Liver (tissue), 9 donors: ENCODE data around the gene MAP3K5. TPM values are rescaled to one million over a fixed set of nuclear protein-coding genes. Genes with fewer than 3 reads are reported as not detected.

Experiments used
- DNase-seq: peaks from one replicate; pipeline ENCODE4 v3.0.0-alpha.2; 2017; ENCODE audit warnings: low spot score
- H3K27ac ChIP-seq, 2 donors: one replicate each; pipeline ENCODE4 v1.7.0; 2013; ENCODE audit warnings: inconsistent platforms in 2 of 2, low read length in 2 of 2, control low read depth in 1 of 2, low read depth in 1 of 2, mild to moderate bottlenecking in 1 of 2
- H3K27me3 ChIP-seq, 4 donors: one replicate each; pipeline versions ENCODE4 v1.6.1 to v1.7.0; 2013; ENCODE audit warnings: low read length in 3 of 4, inconsistent platforms in 1 of 4, mild to moderate bottlenecking in 1 of 4, moderate library complexity in 1 of 4; ENCODE audit not compliant: control insufficient read depth in 4 of 4, insufficient read depth in 4 of 4
- H3K36me3 ChIP-seq, 4 donors: one replicate each; pipeline versions ENCODE4 v1.6.1 to v1.7.0; 2013; ENCODE audit warnings: low read length in 3 of 4, mild to moderate bottlenecking in 3 of 4, low read depth in 1 of 4, moderate library complexity in 1 of 4; ENCODE audit not compliant: control insufficient read depth in 4 of 4, insufficient read depth in 3 of 4
- H3K4me1 ChIP-seq, 4 donors: one replicate each; pipeline versions ENCODE4 v1.6.1 to v1.7.0; 2013; ENCODE audit warnings: low read length in 3 of 4, mild to moderate bottlenecking in 3 of 4, moderate library complexity in 1 of 4; ENCODE audit not compliant: control insufficient read depth in 4 of 4, insufficient read depth in 4 of 4
- H3K4me3 ChIP-seq, 3 donors: one replicate each; pipeline versions ENCODE4 v1.6.1 to v1.7.0; 2013; ENCODE audit warnings: low read length in 3 of 3, control low read depth in 1 of 3, low read depth in 1 of 3, mild to moderate bottlenecking in 1 of 3
- H3K9ac ChIP-seq, 2 donors: one replicate each; pipeline ENCODE4 v1.7.0; 2013; ENCODE audit warnings: low read length in 2 of 2, mild to moderate bottlenecking in 2 of 2, moderate library complexity in 2 of 2, control low read depth in 1 of 2, low read depth in 1 of 2
- H3K9me3 ChIP-seq, 4 donors: one replicate each; pipeline versions ENCODE4 v1.6.1 to v1.7.0; 2013; ENCODE audit warnings: low read length in 3 of 4; ENCODE audit not compliant: control insufficient read depth in 4 of 4
- EGR1 ChIP-seq, 2 donors: IDR thresholded peaks; 2 replicates each; pipeline ENCODE4 v1.6.1; 2016 to 2018; ENCODE audit warnings: antibody characterized with exemption in 2 of 2, low read depth in 2 of 2
- FOXA1 ChIP-seq: IDR thresholded peaks from 2 replicates; pipeline ENCODE4 v1.6.1; 2016; ENCODE audit warnings: antibody characterized with exemption
- FOXA2 ChIP-seq: IDR thresholded peaks from 2 replicates; pipeline ENCODE4 v1.6.1; 2016; ENCODE audit warnings: antibody characterized with exemption
- HNF4A ChIP-seq, 2 donors: conservative IDR thresholded peaks; 2 replicates each; pipeline ENCODE4 v1.6.1; 2016; ENCODE audit warnings: antibody characterized with exemption in 2 of 2, mild to moderate bottlenecking in 2 of 2
- HNF4G ChIP-seq: IDR thresholded peaks from 2 replicates; pipeline ENCODE4 v1.6.1; 2016; ENCODE audit warnings: antibody characterized with exemption
- NR2F2 ChIP-seq: IDR thresholded peaks from 2 replicates; pipeline ENCODE4 v1.6.1; 2016; ENCODE audit warnings: antibody characterized with exemption
- RXRA ChIP-seq, 2 donors: IDR thresholded peaks; 2 replicates each; pipeline ENCODE4 v1.6.1; 2017 to 2018; ENCODE audit warnings: antibody characterized with exemption in 2 of 2, mild to moderate bottlenecking in 1 of 2
- SP1 ChIP-seq: IDR thresholded peaks from 2 replicates; pipeline ENCODE4 v1.6.1; 2018; ENCODE audit warnings: antibody characterized with exemption, mild to moderate bottlenecking
- TAF1 ChIP-seq: conservative IDR thresholded peaks from 2 replicates; pipeline ENCODE4 v1.6.1; 2016; ENCODE audit warnings: antibody characterized with exemption, mild to moderate bottlenecking
- YY1 ChIP-seq: IDR thresholded peaks from 2 replicates; pipeline ENCODE4 v1.6.1; 2016; ENCODE audit warnings: antibody characterized with exemption, mild to moderate bottlenecking
- WGBS: extraction: QIAGEN DNeasy Blood & Tissue Kit; methylation state at CpG from one replicate; pipeline ENCODE4 v1.1.7; 2013; 5-methylcytosine and 5-hydroxymethylcytosine counted together
- polyA plus RNA-seq, 2 donors: library from polyadenylated mRNA; stranded (reverse) in 1 of 2; unstranded in 1 of 2; fragments of 200-250 nt in 1 of 2; fragments of >200 nt in 1 of 2; fragmentation: Nextera tagmentation in 1 of 2; extraction: Ambion mirVana in 1 of 2; gene quantifications; one replicate each; pipeline versions ENCODE4 v1.2.1 to v1.2.3, GENCODE V29; 2013 to 2015
- total RNA-seq, 2 donors: library from RNA; depleted of rRNA; stranded (reverse); fragments of >200 nt; gene quantifications; one replicate each; pipeline ENCODE4 v1.2.3, GENCODE V29; 2014
- TF ChIP-seq, protein P1 (sequence below): IDR thresholded peaks from 2 replicates; pipeline ENCODE4 v1.6.1; 2016; ENCODE audit warnings: antibody characterized with exemption, mild to moderate bottlenecking
- TF ChIP-seq, protein P2 (sequence below): IDR thresholded peaks from 2 replicates; pipeline ENCODE4 v1.6.1; 2016; ENCODE audit warnings: antibody characterized with exemption
- TF ChIP-seq, protein P3 (sequence below): IDR thresholded peaks from 2 replicates; pipeline ENCODE4 v1.6.1; 2016; ENCODE audit warnings: antibody characterized with exemption
- TF ChIP-seq, protein P4 (sequence below): fragments of 150-350 bp; IDR thresholded peaks from 2 replicates; pipeline ENCODE4 v1.5.1; 2017; ENCODE audit warnings: improper control_type of control experiment, low read depth, low read length; ENCODE audit not compliant: missing input control
- TF ChIP-seq, protein P5 (sequence below): IDR thresholded peaks from 2 replicates; pipeline ENCODE4 v1.6.1; 2016; ENCODE audit warnings: antibody characterized with exemption
- donor health status: healthy.
- donor health status: healthy.
- donor health status: healthy.
- donor health status: healthy.
- donor health status: healthy.

Gene MAP3K5
- total and polyA plus RNA-seq, 4 donors: 2.9 to 18.0 (median 5.5) TPM

DNA sequence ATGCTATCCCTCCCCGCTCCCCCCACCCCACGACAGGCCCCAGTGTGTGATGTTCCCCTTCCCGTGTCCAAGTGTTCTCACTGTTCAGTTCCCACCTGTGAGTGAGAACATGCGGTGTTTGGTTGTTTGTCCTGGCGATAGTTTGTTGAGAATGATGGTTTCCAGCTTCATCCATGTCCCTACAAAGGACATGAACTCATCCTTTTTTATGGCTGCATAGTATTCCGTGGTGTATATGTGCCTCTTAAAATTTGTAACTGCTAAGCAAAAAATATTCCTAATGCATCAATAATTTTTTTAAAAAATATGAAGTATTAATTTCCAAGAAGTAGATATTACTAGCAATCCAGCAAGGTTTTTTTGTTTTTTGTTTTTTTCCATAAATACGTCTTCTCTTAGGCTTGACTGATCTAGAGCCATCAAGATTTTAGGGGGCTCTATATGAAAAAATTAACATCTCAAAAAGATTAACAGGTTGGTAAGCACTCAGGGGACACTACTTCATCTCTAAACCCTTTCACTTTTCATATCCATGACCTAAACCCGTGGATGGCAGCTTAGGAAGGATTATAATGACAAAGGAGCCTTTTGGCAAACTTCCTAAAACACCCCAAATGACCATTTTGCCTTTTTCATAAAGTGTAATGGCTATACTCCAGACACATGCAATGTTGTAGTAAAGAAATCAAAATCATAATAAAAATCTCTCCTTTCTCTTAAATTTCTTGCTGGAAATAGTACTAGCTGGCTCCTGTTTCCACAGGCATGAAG is 256.2 kb downstream of the MAP3K5 start:
- no peaks in the 10 kb centered on the region for H3K9me3 ChIP-seq
- 95% methylated on average over 8 of the region's 8 CpGs for WGBS
- H3K4me1 ChIP-seq: peaks cover 0 to 24% (median 13%) of the 10 kb centered on the region in 4 donors
- H3K27ac ChIP-seq: no peak overlapping the region
- peaks cover 0 to 2% (median 0%) of the 10 kb centered on the region in 4 donors for H3K36me3 ChIP-seq
- H3K27me3 ChIP-seq: no peaks in the 10 kb centered on the region
- no peak for DNase-seq
- H3K9ac ChIP-seq: no peak overlapping the region
- no peak for TF ChIP-seq EGR1 (IDR thresholded peaks at IDR 0.05; ENCODE audit: low read depth in 2 of 2)
- TF ChIP-seq, protein P1, sequence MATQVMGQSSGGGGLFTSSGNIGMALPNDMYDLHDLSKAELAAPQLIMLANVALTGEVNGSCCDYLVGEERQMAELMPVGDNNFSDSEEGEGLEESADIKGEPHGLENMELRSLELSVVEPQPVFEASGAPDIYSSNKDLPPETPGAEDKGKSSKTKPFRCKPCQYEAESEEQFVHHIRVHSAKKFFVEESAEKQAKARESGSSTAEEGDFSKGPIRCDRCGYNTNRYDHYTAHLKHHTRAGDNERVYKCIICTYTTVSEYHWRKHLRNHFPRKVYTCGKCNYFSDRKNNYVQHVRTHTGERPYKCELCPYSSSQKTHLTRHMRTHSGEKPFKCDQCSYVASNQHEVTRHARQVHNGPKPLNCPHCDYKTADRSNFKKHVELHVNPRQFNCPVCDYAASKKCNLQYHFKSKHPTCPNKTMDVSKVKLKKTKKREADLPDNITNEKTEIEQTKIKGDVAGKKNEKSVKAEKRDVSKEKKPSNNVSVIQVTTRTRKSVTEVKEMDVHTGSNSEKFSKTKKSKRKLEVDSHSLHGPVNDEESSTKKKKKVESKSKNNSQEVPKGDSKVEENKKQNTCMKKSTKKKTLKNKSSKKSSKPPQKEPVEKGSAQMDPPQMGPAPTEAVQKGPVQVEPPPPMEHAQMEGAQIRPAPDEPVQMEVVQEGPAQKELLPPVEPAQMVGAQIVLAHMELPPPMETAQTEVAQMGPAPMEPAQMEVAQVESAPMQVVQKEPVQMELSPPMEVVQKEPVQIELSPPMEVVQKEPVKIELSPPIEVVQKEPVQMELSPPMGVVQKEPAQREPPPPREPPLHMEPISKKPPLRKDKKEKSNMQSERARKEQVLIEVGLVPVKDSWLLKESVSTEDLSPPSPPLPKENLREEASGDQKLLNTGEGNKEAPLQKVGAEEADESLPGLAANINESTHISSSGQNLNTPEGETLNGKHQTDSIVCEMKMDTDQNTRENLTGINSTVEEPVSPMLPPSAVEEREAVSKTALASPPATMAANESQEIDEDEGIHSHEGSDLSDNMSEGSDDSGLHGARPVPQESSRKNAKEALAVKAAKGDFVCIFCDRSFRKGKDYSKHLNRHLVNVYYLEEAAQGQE: no peak
- no peak for TF ChIP-seq TAF1
- TF ChIP-seq, protein P2, sequence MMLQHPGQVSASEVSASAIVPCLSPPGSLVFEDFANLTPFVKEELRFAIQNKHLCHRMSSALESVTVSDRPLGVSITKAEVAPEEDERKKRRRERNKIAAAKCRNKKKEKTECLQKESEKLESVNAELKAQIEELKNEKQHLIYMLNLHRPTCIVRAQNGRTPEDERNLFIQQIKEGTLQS: no peak
- TF ChIP-seq, protein P3, sequence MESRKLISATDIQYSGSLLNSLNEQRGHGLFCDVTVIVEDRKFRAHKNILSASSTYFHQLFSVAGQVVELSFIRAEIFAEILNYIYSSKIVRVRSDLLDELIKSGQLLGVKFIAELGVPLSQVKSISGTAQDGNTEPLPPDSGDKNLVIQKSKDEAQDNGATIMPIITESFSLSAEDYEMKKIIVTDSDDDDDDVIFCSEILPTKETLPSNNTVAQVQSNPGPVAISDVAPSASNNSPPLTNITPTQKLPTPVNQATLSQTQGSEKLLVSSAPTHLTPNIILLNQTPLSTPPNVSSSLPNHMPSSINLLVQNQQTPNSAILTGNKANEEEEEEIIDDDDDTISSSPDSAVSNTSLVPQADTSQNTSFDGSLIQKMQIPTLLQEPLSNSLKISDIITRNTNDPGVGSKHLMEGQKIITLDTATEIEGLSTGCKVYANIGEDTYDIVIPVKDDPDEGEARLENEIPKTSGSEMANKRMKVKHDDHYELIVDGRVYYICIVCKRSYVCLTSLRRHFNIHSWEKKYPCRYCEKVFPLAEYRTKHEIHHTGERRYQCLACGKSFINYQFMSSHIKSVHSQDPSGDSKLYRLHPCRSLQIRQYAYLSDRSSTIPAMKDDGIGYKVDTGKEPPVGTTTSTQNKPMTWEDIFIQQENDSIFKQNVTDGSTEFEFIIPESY: no peak
- no peak for TF ChIP-seq YY1
- TF ChIP-seq RXRA (IDR thresholded peaks at IDR 0.05): no peak
- no peak for TF ChIP-seq HNF4G
- TF ChIP-seq NR2F2: no peak
- TF ChIP-seq HNF4A (conservative IDR thresholded peaks at IDR 0.05): no peak
- H3K4me3 ChIP-seq: no peak overlapping the region

DNA sequence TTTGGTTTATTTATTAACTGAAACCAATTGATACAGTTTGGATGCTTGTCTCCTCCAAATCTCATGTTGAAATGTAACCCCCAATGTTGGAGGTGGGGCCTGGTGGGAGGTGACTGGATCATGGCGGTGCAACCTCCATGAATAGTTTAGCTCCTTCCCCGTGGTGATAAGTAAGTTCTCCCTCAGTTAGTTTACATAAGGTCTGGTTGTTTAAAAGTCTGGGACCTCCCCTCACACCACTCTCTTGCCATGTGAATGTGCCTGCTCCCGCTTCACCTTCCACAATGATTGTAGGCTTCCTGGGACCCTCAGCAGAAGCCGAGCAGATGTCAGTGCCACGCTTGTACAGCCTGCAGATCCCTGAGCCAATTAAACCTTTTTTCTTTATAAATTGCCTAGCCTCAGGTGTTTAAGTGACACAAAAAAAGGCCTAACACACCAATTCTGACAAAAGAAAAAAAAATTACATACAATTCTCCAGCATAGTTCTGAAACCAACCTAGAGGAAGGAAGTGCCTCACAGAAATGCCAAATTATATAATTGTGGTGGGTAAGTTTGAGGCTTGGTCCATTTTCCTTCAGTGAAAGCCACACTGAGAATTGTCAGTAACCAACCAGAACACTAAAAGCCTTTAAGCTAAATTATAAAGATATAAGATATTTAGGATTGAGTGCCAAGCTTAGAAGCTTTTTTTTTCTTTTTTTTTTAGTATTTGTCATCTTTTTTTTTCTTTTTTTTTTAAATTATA is 257.1 kb downstream of the MAP3K5 start:
- DNase-seq: no peak
- Histone ChIP-seq H3K27me3 (no peaks in the 10 kb centered on the region), H3K36me3 (peaks cover 0 to 2% (median 0%) of the 10 kb centered on the region in 4 donors), H3K4me3 (no peak overlapping the region), H3K4me1 (peaks cover 0 to 17% (median 11%) of the 10 kb centered on the region in 4 donors), H3K9me3 (no peaks in the 10 kb centered on the region), H3K9ac (no peak overlapping the region), H3K27ac (no peak overlapping the region)
- WGBS: 75% methylated on average over 5 of the region's 5 CpGs
- TF ChIP-seq FOXA1 (no peak), FOXA2 (no peak), YY1 (no peak), SP1 (no peak), HNF4G (no peak)
- TF ChIP-seq, protein P4, sequence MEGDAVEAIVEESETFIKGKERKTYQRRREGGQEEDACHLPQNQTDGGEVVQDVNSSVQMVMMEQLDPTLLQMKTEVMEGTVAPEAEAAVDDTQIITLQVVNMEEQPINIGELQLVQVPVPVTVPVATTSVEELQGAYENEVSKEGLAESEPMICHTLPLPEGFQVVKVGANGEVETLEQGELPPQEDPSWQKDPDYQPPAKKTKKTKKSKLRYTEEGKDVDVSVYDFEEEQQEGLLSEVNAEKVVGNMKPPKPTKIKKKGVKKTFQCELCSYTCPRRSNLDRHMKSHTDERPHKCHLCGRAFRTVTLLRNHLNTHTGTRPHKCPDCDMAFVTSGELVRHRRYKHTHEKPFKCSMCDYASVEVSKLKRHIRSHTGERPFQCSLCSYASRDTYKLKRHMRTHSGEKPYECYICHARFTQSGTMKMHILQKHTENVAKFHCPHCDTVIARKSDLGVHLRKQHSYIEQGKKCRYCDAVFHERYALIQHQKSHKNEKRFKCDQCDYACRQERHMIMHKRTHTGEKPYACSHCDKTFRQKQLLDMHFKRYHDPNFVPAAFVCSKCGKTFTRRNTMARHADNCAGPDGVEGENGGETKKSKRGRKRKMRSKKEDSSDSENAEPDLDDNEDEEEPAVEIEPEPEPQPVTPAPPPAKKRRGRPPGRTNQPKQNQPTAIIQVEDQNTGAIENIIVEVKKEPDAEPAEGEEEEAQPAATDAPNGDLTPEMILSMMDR: no peak
- TF ChIP-seq, protein P5, sequence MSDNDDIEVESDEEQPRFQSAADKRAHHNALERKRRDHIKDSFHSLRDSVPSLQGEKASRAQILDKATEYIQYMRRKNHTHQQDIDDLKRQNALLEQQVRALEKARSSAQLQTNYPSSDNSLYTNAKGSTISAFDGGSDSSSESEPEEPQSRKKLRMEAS: no peak
- TF ChIP-seq, protein P3: no peak
- TF ChIP-seq, protein P1: no peak
- TF ChIP-seq, protein P2: no peak
